ENCODE results near the gene HOXA4.

The HOXA4 gene

DNA sequence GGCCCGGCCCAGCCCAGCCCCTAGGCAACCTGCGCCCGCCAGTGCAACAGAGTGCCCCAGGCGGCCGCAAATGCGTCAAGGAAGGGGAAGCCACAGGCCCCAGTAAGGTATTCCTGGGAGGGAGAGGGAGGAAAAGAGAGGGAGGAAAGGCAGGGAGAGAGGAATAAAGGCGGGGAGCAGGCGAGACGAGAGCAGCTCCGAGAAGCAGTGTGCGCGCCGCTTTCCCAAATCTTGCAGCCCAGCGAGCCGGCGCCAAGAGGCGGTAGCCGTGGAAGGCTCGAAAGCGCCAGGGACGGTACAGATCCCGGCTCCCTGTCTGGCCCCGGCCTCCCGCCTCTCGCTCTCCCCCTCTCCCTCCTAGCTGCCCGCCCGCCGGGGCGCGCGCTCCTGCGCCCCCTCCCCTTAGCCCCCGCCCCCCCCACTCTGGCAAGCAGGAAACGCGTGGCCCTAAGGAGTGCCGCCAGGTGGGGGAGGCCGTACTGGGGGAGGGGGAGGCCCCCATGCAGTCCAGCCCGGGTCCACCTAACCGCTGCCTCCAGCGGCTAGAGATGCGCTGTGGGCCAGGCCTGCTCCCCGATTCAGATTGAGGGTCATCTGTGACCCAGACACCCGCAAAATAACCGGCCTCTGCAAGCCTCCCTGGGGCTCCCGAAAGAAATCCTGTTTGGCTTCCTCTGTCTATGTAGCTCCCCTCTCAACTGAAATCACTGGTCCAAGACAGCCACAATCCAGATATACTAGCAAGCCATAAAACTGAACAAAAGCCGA, 39.3 kb upstream of the HOXA4 start:
- no peak for DNase-seq

DNA sequence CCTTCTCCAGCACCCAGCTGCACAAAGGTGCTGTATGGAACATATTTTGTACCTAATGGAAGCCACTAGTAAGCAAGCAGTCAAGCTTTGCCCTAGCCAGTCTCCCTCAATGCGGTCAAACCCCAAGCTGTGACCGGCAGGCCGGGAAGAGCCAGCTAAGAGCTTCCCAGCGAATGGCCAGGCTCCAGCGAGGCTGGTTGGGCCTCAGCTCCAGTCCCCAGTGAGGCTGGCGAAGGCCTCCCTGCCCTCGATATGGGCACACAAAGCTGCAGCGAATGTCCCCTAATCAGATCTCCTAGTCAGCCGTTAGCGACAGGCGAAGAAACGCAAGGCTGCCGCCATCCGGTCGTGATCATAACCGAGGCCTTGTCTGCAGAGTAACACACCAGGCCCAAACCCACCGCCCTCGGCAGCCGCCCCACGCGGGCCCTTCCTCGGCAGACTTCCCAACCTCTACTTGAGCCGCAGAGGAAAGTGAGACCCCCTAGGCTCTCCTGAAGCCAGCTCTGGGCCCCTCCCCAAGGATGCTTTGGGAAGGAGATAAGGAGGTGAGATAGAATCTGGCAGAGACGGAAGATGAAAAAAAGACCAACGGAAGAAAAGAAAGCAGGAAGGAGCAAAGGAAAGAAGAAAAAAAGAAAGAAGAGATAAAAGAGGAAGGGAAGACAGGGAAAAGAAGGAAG, 37.8 kb upstream of the HOXA4 start:
- peak in 1 of 2 donors; percentile 37 for DNase-seq

DNA sequence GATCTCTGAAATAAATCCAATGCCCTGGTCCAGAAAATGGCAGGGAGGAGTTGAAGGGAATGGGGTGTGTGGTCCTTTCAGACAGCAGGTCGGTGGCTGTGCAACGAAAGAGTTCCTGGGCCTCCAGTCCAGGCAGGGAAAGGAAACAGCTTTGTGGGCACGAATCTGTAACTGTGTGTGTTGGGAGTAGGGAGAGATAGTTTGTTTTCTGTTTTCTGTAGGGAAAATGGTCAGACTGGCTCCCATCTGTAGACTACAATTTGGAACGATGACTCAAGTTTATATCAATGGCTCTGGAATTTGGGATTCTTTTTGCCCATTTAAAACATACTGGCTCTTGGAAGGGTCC, 37.3 kb upstream of the HOXA4 start:
- no peak for DNase-seq

DNA sequence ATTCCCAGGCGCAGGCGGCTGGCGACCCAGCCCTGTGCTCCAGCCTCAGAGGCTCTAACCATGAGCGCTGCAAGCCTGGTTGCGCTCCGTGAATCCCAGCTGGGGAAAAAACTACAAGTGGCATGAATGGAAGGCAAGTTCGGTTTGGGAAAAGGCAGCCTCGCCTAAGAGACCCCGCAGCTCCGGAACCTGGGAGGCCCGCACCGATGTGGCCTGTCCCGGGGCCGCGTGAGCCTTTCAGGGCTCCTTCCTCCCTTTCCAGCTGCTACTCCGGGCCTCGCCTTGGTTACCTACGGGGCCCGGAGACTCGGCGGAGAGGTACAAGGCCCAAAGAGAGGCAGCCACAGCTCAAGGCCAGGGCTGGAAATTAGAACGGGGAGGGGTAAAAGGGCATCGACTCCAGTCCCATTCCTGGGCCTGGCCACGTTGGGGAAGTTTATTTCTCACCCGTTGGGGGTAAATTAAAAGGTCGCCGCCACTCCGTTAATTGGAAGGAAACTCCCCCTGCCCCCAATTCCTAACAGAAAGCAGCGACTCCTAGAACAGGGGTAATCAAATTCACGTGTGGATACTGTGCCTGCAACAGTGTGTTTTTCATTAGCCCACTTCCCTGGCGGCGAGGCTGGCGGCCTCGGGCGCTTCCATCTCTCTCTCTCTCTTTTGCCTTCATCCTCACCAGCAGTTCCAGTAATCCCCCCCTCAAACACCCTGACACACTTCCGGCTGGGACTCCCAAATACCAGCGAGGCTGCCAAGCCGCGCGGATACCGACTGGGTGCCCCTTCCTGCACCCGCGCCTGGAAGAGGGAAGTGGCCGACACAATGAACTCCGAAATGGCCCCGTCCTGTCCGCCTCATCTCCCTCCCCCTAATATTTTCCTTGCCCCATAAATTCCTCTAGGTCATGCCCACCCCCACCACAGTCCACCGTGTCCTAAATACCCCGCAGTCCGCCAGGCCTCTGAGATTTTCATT, 36.3 kb upstream of the HOXA4 start:
- DNase-seq = no peak

DNA sequence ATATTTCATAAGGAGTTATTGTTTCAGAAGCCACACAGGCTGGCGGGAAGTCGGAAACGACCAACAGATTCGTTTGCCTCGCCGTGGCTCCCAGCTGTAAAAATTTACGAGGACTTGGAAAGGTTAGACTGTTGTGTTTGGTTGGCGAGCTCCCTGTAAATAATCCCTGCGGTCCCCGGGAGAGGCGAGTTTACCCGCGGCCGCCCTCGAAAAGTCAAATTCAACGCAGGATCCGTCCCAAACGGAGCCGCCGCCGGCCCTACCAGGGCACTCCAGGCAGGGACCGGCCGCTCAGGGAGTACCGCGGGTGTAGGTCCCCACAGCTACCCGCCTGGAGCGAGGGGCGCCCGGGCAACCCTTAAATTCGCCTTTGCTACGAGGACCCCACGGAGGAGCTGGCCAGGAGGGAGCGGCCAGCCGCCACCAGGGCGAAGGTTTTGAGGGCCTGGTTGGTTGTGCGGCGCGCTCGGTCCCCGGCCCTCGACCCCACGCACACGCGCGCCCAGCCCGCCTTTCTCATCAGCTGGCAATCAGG, 35.5 kb upstream of the HOXA4 start:
- no peak for DNase-seq

DNA sequence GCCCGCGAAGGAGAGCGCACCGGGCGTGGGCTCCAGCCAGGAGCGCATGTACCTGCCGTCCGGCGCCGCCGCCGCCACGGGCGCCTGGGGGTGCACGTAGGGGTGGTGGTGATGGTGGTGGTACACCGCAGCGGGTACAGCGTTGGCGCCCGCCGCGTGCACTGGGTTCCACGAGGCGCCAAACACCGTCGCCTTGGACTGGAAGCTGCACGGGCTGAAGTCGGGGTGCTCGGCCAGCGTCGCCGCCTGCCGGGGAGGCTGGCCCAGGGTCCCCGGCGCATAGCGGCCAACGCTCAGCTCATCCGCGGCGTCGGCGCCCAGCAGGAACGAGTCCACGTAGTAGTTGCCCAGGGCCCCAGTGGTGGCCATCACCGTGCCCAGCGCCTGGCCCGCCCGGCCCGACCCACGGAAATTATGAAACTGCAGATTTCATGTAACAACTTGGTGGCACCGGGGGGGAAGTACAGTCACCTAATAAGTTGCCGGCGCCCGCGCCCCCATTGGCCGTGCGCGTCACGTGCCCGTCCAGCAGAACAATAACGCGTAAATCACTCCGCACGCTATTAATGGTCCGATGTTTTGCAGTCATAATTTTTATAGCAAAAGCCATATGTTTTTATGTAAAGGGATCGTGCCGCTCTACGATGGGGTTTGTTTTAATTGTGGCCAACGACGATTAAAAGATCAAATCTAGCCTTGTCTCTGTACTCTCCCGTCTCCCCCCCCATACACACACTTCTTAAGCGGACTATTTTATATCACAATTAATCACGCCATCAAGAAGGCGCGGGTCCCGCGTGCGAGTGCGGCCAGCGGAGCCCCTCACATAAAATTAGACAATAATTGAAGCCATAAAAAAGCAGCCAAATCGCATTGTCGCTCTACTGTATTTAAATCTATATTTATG, 34.8 kb upstream of the HOXA4 start, which contains the start of gene HOXA9:
TSS of gene HOXA9 (minus strand) at position 449 of the 907 bp plus-strand sequence. CDS start at position 369, 80 bp downstream.
- DNase-seq = no peak

DNA sequence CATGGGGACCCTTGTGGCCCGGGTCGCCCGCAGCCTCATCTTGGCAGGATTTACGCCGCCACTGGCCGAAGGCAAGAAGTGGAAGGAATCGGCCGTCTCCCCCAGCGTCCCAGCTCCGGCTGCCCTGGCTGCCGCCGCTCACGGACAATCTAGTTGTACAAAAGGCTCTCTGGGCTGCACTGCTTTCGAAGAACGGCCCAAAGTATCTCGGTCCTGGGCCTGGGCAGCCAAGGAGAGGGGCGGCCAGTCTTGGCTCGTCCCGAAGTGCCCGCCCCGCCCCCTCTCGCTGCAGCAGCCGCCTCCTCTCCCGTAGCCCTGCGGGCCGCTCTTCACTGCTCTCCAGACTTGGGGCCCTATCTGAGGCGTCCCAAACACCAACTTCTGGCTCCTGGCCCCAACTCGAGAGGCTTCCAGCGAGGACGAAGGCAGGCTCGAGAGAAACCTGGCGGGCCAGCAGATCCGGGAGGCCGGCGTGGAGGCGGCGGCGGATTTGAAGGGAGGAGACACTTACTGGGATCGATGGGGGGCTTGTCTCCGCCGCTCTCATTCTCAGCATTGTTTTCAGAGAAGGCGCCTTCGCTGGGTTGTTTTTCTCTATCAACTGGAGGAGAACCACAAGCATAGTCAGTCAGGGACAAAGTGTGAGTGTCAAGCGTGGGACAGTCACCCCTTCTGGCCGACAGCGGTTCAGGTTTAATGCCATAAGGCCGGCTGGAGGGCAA, 34.0 kb upstream of the HOXA4 start:
- no peak for DNase-seq

DNA sequence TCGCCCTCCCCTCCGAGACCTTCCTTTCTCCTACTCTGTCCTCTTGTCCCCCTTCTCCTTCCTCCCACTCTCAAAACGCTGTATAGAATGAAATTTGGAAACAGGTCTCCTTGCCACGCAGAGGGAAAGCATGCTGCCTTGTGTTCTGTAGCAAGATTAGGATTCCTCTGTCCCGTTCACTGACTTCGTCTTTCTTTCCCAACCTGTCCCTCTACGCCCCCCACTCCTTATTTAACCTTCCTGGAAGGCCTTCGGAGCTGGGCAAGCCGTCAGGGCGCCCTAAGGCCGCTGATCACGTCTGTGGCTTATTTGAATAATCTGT, 33.4 kb upstream of the HOXA4 start:
- no peak for DNase-seq

DNA sequence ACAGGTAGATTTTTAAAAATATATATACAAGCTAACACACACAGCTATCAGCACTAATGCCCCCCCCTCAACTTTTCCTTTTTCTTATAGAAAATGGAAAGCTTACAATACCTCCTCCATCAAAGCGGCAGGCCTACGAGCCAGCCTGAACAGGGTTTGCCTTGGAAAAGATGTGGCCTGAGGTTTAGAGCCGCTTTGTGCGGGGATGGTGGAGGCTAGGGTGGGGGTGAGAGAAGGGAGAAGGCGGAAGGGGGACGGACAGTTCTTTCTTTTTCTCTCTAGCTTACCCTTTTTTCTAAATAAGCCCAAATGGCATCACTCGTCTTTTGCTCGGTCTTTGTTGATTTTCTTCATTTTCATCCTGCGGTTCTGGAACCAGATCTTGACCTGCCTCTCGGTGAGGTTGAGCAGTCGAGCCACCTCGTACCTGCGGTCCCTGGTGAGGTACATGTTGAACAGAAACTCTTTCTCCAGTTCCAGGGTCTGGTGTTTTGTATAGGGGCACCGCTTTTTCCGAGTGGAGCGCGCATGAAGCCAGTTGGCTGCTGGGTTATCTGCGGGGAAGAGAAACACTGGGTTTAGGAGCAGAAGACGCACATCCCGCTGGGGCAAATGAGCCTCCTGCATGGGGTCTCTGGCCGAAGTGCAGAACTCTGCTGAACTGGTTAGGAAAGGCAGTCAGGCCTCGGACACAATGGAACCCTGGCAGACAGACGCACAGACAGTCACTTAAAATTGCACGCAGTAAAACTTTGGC, 32.9 kb upstream of the HOXA4 start:
- DNase-seq = no peak

DNA sequence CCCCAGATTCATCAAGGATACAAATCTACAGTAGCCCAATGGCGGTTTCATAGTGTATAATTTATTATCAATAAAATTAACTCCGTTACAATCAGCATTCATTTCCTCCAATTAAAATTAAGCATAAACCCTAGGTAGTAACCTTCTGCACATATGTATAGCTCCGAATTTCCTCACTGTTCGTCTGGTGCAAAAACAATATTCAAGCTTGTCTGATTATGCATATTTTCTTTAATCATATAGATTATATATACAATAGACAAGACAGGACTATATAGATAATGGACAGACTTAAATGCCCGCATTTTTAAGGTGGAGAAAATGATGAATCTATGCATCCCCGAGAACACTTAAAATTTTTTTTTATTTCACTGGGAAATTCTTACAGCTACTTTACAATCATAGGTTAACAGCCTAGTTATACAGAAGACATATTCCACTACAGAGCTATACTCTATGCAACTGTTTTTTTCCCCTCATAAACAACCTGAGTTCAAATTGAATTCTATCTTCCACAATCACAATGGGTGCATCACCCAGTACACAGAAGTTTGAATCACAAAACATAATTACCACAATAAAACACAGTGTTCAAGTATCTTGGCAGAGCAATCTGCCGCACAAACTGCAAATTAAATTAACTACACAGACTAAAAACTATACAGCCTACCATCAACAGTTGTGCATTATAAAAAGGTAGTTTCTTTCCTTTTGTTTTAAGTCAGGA, 32.2 kb upstream of the HOXA4 start:
- no peak for DNase-seq

DNA sequence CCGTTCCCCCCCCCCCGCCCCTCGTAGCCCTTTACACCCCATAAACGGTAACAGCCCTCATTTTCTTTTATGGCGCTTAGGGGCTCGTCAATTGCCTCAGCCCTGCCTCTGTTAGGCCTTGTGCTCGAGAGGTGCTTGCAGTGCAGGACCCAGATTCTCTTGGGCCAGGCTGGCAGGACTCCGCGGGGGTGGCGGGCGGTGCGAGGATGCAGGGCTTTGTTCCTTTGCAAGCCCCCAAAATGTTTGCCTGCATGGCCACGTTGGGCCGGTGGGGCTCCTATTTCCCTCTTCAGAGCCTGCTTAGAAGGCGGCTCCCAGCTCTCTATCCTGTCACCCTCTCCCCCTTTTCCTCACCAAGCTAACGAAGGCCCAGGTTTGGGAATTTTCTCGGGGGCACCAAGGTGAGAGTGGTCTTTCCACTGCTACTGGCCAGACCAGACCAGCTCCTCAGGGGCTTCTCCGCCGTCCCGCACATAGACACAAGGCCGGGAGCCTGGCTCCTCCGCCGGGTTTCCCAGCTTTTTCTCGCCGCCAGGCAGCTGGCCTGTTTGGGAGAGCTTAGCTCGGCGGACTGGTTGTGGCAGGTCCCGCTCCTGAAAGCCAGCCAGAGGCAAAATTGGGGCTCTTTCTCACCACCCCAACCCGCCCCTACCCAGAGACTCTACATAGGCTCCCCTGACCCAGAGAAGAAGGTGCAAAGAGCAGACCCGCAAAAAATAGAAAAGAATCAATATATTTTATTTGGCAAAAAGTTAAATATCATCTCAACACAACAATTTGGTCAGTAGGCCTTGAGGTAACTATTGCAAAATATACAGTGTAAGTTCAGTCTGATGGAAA, 31.4 kb upstream of the HOXA4 start:
- no peak for DNase-seq

DNA sequence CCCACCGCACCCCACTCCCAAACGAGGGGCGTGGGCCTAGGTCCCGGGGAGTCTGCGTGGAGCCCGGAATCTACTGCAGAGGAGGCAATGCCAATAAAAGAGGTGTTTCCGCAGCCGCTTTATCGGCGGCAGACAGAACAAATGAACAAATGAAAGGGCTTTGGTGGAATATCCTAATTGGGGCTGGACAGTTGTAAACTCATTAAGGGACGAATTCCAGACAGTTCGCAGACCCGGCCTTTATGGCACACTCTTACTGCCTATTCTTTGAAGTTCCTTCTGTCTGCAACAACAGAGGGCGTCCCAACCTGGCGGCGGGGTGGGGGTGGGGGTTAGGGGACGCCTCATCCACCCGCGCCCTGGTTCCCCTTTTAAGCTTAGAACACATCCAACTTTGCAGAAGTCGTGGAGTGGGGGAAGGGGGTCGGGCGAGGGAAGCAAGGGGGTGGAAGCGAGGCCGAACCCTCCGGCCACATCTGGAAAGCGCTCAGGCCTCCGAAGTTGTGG, 30.7 kb upstream of the HOXA4 start:
- no peak for DNase-seq

DNA sequence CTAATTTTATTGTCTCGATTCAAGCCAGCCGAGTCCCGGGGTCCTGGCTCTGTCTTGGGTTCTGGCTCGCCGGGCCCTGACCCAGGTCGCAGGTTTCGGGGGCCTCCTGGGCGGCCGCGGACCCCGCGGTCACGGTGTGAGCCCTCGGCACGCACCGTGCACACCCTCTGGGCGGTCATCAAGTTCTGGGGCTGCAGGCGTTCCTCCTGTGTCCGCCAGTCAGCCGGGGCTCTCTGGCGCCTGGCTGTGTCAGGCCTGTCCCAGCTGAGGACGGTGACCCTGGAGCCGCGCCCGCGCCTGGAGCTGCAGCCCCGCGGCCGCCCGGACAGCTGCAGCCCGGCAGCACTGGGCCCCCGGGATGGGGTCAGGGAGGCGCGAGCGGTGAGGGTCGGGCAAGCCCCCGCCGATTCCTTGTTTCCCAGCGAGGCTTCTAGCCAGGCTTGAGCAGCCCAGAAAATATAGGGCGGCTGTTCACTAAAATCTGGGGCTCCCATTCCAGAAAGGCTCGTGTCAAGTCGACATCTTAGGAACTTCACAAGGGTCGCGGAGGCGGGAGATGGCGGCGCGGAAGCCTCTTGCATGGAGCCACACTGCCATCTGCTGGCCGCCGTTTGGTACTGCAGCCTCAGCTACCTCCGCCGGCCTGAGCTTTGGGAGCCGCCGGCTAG, 30.1 kb upstream of the HOXA4 start:
- DNase-seq = peak; percentile 89 to 91

DNA sequence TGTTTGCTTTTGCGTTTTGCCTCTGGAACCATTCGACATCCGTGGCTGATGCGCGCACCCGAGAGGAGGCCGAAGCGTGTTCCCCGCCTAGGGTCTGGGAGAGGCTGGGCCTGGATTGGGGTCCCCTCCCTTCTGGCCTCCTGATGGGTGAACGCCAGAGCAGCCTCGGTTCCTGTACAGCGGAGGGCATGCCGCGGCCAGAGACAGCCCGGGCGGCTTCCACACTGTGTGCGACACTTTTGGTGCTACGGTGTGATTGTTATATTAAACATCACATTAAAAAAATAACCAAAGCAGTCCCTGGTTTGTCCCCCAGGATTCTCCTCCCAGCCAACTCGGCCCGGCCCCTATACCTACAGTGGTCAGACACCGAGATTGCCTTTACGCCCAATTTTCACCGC, 29.6 kb upstream of the HOXA4 start:
- DNase-seq = no peak

DNA sequence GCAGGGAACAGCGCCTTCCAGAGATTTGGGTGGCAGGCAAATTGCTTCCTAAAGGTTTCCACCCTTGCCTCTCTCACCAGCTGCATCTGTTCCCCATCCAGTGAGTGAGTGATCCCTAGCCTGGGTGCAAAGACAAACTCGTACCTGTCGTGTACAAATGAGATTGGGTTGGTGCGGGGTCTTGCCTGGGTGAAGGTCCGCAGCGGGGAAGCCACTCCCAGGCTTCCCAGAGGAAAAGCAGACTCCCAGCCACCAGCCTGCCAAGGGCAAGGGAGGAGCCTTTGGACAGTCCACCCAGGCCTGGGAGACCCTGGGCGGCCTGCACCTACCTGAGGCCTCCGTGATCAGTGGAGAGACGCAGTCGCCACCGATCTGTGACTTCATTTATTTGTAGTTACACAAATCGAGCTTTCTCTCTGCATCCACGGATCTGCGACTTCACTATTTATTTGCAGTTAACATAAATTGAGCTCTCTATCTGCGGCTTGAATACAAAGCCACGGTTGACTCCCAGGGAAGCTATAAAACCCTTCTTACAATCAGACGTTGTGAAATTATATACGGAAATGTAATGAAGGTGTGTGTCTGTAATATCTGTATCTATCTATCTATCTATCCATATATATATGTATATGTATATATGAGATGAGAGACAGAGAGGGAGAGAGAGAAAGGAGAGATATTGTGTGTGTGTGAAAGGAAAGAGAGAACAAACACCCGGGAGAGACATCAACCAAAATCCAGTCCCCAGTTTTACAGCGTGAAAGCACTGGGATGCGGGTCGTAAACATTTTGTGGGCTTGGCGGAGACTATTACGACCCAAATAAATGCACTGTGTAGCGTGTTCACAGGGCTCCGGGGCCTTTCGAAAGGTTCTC, 28.9 kb upstream of the HOXA4 start:
- no peak for DNase-seq

DNA sequence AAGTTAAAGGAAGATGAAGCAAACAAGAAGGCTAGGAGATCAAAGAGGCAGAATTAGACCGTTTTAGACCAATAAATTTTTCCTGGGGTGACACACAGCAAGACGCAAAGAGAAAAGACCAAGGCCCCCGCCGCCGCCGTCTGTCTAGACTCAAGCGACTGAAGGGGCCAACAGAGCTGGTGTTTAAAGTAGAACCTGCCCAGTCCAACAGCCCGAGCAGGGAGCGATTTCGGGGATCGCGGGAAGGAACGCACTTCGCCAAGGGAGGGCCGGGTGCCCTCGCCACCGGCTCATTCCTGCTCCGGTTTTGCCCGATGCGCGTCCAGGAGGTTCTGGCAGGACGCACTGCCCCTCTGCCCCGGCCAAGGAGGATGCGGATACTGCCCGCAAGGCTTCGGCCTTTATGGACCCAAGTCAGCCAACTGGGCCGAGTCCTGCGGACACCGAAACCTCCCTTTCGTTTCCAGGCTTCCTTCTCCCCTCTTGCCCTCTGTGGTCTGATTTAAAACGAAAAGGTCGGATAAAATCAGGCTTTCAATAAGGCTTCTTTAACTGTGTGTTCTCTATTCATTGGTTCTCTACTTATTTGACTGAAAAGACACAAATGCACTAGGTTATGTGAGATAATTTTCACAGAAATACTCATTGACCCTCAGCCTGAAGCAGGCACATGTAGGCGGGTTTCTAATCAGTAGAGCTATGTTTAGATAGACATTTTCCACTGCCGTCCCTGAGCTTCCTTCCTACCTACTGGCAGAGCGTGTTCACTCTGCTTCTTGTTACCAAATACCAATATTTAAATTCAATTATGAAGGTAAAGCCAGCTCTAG, 28.1 kb upstream of the HOXA4 start:
- DNase-seq = no peak
